Measurements from ENCODE around the gene HYAL3. TPM values are rescaled to one million over a fixed set of nuclear protein-coding genes. Genes with fewer than 3 reads are reported as not detected.

HYAL3 gene
- total and polyA plus RNA-seq, 2 experiments from 2014 or later = 2.4 to 7.1 TPM

DNA sequence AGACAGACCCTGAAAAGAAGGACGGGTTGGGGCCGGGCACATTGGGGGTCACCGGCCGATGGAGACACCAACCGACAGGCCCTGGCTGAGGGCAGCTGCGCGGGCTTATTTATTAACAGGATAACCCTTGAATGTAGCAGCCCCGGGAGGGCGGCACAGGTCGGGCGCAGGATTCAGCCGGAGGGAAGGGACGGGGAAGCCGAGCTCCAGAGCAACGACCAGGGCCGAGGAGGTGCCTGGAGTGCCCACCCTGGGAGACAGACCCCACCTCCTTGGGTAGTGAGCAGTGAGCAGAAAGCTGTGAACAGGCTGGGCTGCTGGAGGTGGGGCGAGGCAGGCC, 22.5 kb downstream of the HYAL3 start:
- Histone ChIP-seq H3K27me3 (ENCODE audit: insufficient read depth) (peaks cover 57% of the 10 kb centered on the region), H3K27ac (ENCODE audit: low read depth) (no peak overlapping the region), H4K20me1 (replicated peaks; ENCODE audit: insufficient read depth) (no peaks in the 10 kb centered on the region), H2AFZ (peak overlapping the region; percentile 63; the same call in 1 of the 2 replicates), H3K36me3 (ENCODE audit: insufficient read depth) (no peaks in the 10 kb centered on the region), H3K4me1 (ENCODE audit: insufficient read depth) (peaks cover 3% of the 10 kb centered on the region; the same call in 1 of the 2 replicates), H3K4me3 (peak overlapping the region; percentile 63), H3K4me2 (peak overlapping the region; percentile 86), H3K9me2 (ENCODE audit: insufficient read depth) (no peaks in the 10 kb centered on the region), H3K79me2 (replicated peaks; ENCODE audit: insufficient read depth) (no peaks in the 10 kb centered on the region), H3F3A (replicated peaks; ENCODE audit: low read depth) (peaks cover 10% of the 10 kb centered on the region; the same call in 1 of the 2 replicates)
- Mint-ChIP-seq H3K4me3 (no peak overlapping the region), H3K9me3 (no peaks in the 10 kb centered on the region), H3K36me3 (ENCODE audit: low read depth) (no peaks in the 10 kb centered on the region), H3K4me1 (peaks cover 24% of the 10 kb centered on the region), H3K27me3 (ENCODE audit: insufficient read depth, low read depth, poor library complexity) (peaks cover 50% of the 10 kb centered on the region), H3K27ac (no peak overlapping the region)
- ATAC-seq (no peak), DNase-seq (ENCODE audit: low spot score) (no peak)
- TF ChIP-seq EZH2phosphoT487 (IDR thresholded peaks at IDR 0.05; ENCODE audit: unreplicated experiment) (no peak), CTCF (conservative IDR thresholded peaks at IDR 0.05; ENCODE audit: low read depth in 2 of 2) (no peak), EZH2 (IDR thresholded peaks at IDR 0.05; ENCODE audit: low read depth, unreplicated experiment) (no peak)

- peak overlapping the region; percentile 80 for H2AFZ ChIP-seq
- H3K27ac ChIP-seq (ENCODE audit: low read depth) = no peak overlapping the region
- peaks cover 10% of the 10 kb centered on the region; the same call in 1 of the 2 replicates for H3F3A ChIP-seq (replicated peaks; ENCODE audit: low read depth)
- ATAC-seq (peak; percentile 34), DNase-seq (ENCODE audit: low spot score) (peak; percentile 89)
- H3K27me3 ChIP-seq (ENCODE audit: insufficient read depth) = peaks cover 57% of the 10 kb centered on the region
- Mint-ChIP-seq H3K4me1 (peaks cover 30% of the 10 kb centered on the region), H3K27ac (no peak overlapping the region), H3K36me3 (ENCODE audit: low read depth) (no peaks in the 10 kb centered on the region), H3K4me3 (peak overlapping the region; percentile 78), H3K9me3 (no peaks in the 10 kb centered on the region), H3K27me3 (ENCODE audit: insufficient read depth, low read depth, poor library complexity) (peaks cover 51% of the 10 kb centered on the region)
- no peaks in the 10 kb centered on the region for H3K9me2 ChIP-seq (ENCODE audit: insufficient read depth)
- H3K4me1 ChIP-seq (ENCODE audit: insufficient read depth) = peaks cover 3% of the 10 kb centered on the region; the same call in 1 of the 2 replicates
- TF ChIP-seq REST (IDR thresholded peaks at IDR 0.05; ENCODE audit: unreplicated experiment) (no peak), POLR2AphosphoS5 (IDR thresholded peaks at IDR 0.05; ENCODE audit: low read depth) (peak; percentile 40; the same call in 1 of the 2 replicates), CREB1 (CRISPR knock-in tag; IDR thresholded peaks at IDR 0.05; ENCODE audit: low read depth) (peak; percentile 75), EZH2phosphoT487 (IDR thresholded peaks at IDR 0.05; ENCODE audit: unreplicated experiment) (no peak), NANOG (IDR thresholded peaks at IDR 0.05; ENCODE audit: borderline replicate concordance) (no peak)
- peak overlapping the region; percentile 63 for H3K4me3 ChIP-seq
- peak overlapping the region; percentile 86 for H3K4me2 ChIP-seq
- no peaks in the 10 kb centered on the region for H3K36me3 ChIP-seq (ENCODE audit: insufficient read depth)
- no peaks in the 10 kb centered on the region for H4K20me1 ChIP-seq (replicated peaks; ENCODE audit: insufficient read depth)
- no peaks in the 10 kb centered on the region for H3K79me2 ChIP-seq (replicated peaks; ENCODE audit: insufficient read depth)
These were observed 23.0 kb downstream of the HYAL3 start for GRCh38 chr3:50275996-50276761.

Data from GM23338 (cell line).